DND-41 (cell line): Measurements from ENCODE around the gene SPINT2.

ENCODE experiments used
- EZH2 ChIP-seq: IDR thresholded peaks from 3 replicates; pipeline ENCODE4 v1.6.1; 2012; ENCODE audit warnings: borderline replicate concordance, low read depth, mild to moderate bottlenecking, moderate library complexity, low read length, inconsistent platforms; ENCODE audit not compliant: severe bottlenecking
- TF ChIP-seq, protein P1 (sequence below): IDR thresholded peaks from 2 replicates; pipeline ENCODE4 v1.5.1; 2012; ENCODE audit warnings: borderline replicate concordance, low read length, moderate library complexity, mild to moderate bottlenecking; ENCODE audit not compliant: poor library complexity, severe bottlenecking; ENCODE audit errors: extremely low read depth

DNA sequence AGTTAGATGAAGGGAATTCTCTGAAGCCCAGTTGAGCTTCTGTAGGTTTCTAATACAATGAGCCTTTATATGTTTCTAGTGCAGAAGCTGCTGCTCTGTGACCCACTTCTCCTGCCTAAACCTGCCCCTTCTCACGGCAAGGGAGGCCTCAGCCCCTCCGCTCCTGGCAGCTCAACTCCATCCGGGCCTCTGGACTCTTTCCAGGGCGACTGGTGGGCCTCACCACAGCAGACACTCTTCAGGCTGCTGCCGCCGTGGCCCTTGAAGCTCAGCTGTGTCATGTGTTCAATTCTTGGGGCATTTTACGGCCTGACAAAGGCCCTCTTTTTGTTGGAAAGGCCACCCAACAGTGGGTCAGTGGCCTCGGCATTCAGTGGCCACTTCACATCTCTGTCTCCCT, 29.7 kb downstream of the SPINT2 start:
- no peak for TF ChIP-seq EZH2
- TF ChIP-seq, protein P1, sequence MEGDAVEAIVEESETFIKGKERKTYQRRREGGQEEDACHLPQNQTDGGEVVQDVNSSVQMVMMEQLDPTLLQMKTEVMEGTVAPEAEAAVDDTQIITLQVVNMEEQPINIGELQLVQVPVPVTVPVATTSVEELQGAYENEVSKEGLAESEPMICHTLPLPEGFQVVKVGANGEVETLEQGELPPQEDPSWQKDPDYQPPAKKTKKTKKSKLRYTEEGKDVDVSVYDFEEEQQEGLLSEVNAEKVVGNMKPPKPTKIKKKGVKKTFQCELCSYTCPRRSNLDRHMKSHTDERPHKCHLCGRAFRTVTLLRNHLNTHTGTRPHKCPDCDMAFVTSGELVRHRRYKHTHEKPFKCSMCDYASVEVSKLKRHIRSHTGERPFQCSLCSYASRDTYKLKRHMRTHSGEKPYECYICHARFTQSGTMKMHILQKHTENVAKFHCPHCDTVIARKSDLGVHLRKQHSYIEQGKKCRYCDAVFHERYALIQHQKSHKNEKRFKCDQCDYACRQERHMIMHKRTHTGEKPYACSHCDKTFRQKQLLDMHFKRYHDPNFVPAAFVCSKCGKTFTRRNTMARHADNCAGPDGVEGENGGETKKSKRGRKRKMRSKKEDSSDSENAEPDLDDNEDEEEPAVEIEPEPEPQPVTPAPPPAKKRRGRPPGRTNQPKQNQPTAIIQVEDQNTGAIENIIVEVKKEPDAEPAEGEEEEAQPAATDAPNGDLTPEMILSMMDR, result no peak
